SW480 (cell line): Measurements from ENCODE around the gene AZU1.
"Not testable (repeated sequence)": the region's sequence is repeated elsewhere in the genome, so short reads cannot be mapped to it uniquely, and the experiment has no call there.

Experiments used
- DNase-seq: peaks from one replicate; pipeline ENCODE4 v3.0.0-alpha.2; 2016; ENCODE audit warnings: low spot score

The AZU1 gene

GRCh38 chr19:831407-832369 lies 4.1 kb downstream of the AZU1 start:
- no peak for DNase-seq

GRCh38 chr19:834216-834615 lies 6.6 kb downstream of the AZU1 start:
- no peak for DNase-seq

- no peak for DNase-seq
Observed at GRCh38 chr19:835210-835810, 7.7 kb downstream of the AZU1 start.

GRCh38 chr19:840519-841206 lies 13.0 kb downstream of the AZU1 start, which contains the start of gene PRTN3:
TSS of gene PRTN3 (plus strand) at chr19:840999. CDS start at chr19:841009, 10 bp downstream.
- no peak for DNase-seq

- not testable (repeated sequence) for DNase-seq
Observed at GRCh38 chr19:842802-843179, 15.2 kb downstream of the AZU1 start.

- peak; percentile 35 for DNase-seq
Observed at GRCh38 chr19:843180-843835, 15.7 kb downstream of the AZU1 start.

- DNase-seq, result no peak
Observed at GRCh38 chr19:843836-844545, 16.4 kb downstream of the AZU1 start.

- peak; percentile 28 for DNase-seq
Observed at GRCh38 chr19:844546-844971, 16.9 kb downstream of the AZU1 start.

GRCh38 chr19:845707-846521 lies 18.3 kb downstream of the AZU1 start:
- DNase-seq, result no peak

- DNase-seq, result no peak
Observed at GRCh38 chr19:848386-848921, 20.8 kb downstream of the AZU1 start.

- not testable (repeated sequence) for DNase-seq
Observed at GRCh38 chr19:849195-849594, 21.6 kb downstream of the AZU1 start.

GRCh38 chr19:850221-850978 lies 22.8 kb downstream of the AZU1 start:
- peak; percentile 32 for DNase-seq

- DNase-seq, result no peak
Observed at GRCh38 chr19:850979-851335, 23.3 kb downstream of the AZU1 start.

GRCh38 chr19:852136-853013 lies 24.7 kb downstream of the AZU1 start, which contains the start of gene ELANE:
TSS of gene ELANE (plus strand) at chr19:852303. CDS start at chr19:852329, 26 bp downstream.
- DNase-seq, result no peak

- DNase-seq, result no peak
Observed at GRCh38 chr19:853014-853585, 25.5 kb downstream of the AZU1 start.

- DNase-seq, result not testable (repeated sequence)
Observed at GRCh38 chr19:853614-854220, 26.1 kb downstream of the AZU1 start.

- DNase-seq, result no peak
Observed at GRCh38 chr19:854549-854948, 26.9 kb downstream of the AZU1 start.

GRCh38 chr19:855142-855541 lies 27.5 kb downstream of the AZU1 start:
- DNase-seq, result no peak
